Glutamatergic neuron (in vitro differentiated cells): Measurements from ENCODE around the gene CREBZF. TPM values are rescaled to one million over a fixed set of nuclear protein-coding genes. Genes with fewer than 3 reads are reported as not detected.
"Not testable (repeated sequence)": the region's sequence is repeated elsewhere in the genome, so short reads cannot be mapped to it uniquely, and the experiment has no call there.

Source experiments
- DNase-seq: peaks from one replicate; pipeline ENCODE4 v3.0.0; 2022
- H3K27ac Mint-ChIP-seq: one replicate; pipeline ENCODE4 v1.8.0; 2020; ENCODE audit warnings: mild to moderate bottlenecking, mixed read lengths, inconsistent platforms; ENCODE audit not compliant: unreplicated experiment
- H3K27me3 Mint-ChIP-seq: one replicate; pipeline ENCODE4 v1.8.0; 2020; ENCODE audit warnings: mild to moderate bottlenecking, moderate library complexity, mixed read lengths, inconsistent platforms; ENCODE audit not compliant: unreplicated experiment
- H3K36me3 Mint-ChIP-seq: one replicate; pipeline ENCODE4 v1.8.0; 2020; ENCODE audit warnings: mild to moderate bottlenecking, mixed read lengths, inconsistent platforms; ENCODE audit not compliant: unreplicated experiment
- H3K4me1 Mint-ChIP-seq: one replicate; pipeline ENCODE4 v1.8.0; 2020; ENCODE audit warnings: mild to moderate bottlenecking, low read depth, mixed read lengths, inconsistent platforms; ENCODE audit not compliant: unreplicated experiment
- H3K4me3 Mint-ChIP-seq: one replicate; pipeline ENCODE4 v1.8.0; 2020; ENCODE audit warnings: mild to moderate bottlenecking, mixed read lengths, inconsistent platforms; ENCODE audit not compliant: unreplicated experiment
- H3K9me3 Mint-ChIP-seq: one replicate; pipeline ENCODE4 v1.8.0; 2020; ENCODE audit warnings: mild to moderate bottlenecking, moderate library complexity, mixed read lengths, inconsistent platforms; ENCODE audit not compliant: unreplicated experiment
- CTCF ChIP-seq: fragments of 200-600 bp; sonication (generic); IDR thresholded peaks from one replicate; pipeline ENCODE4 v1.5.0; 2021; ENCODE audit not compliant: partially characterized antibody, unreplicated experiment
- total RNA-seq: library from RNA; stranded (reverse); fragmentation: NEBNext Ultra II Directional; extraction: Animal tissue kit (Norgen Biotek cat#: 25700); gene quantifications from one replicate; pipeline ENCODE4 v1.2.1, GENCODE V29; 2021; ENCODE audit not compliant: unreplicated experiment

Gene CREBZF
- total RNA-seq, 1 donor from 2014 or later = 44.0 TPM

DNA sequence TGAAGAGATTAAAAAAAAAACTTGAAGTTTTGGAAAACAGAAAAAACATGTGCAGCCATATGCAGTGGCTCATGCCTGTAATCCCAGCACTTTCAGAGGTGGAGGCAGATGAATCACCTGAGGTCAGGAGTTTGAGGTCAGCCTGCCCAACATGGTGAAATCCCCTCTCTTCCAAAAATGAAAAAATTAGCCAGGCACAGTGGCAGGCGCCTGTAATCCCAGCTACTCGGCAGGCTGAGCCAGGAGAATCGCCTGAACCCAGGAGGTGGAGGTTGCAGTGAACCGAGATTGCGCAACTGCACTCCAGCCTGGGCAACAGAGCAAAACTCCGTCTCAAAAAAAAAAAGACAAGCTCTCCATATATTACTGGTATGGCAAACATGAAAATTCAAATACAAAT is 45.4 kb downstream of the CREBZF start:
- Mint-ChIP-seq H3K9me3 (no peaks in the 10 kb centered on the region), H3K27ac (no peak overlapping the region), H3K4me1 (no peaks in the 10 kb centered on the region), H3K4me3 (no peak overlapping the region), H3K27me3 (no peaks in the 10 kb centered on the region), H3K36me3 (no peaks in the 10 kb centered on the region)
- DNase-seq = no peak
- no peak for TF ChIP-seq CTCF

- DNase-seq, H3K4me1 Mint-ChIP-seq, H3K9me3 Mint-ChIP-seq, H3K27me3 Mint-ChIP-seq, H3K4me3 Mint-ChIP-seq, H3K27ac Mint-ChIP-seq, H3K36me3 Mint-ChIP-seq: not testable (repeated sequence)
These were observed 53.3 kb downstream of the CREBZF start for GRCh38 chr11:85611643-85612042.

Other genes starting within 250 kb of the CREBZF start
- gene DLG2, start 37.8 kb downstream of the CREBZF start, total RNA-seq = 2.9 TPM
- gene TMEM126B, start 36.5 kb downstream of the CREBZF start, total RNA-seq = 27.3 TPM
- gene TMEM126A, start 17.2 kb downstream of the CREBZF start, total RNA-seq = 19.9 TPM
- not detected for gene CCDC89, start 21.1 kb upstream of the CREBZF start, total RNA-seq
- gene SYTL2, start 146.0 kb upstream of the CREBZF start, total RNA-seq = 4.0 TPM
- gene CCDC83, start 190.3 kb upstream of the CREBZF start, total RNA-seq = not detected